GM21381 (cell line): ENCODE results near the gene MMP14.
A peak's percentile ranks its signal among the peaks of the same experiment; 100 is the strongest.
"Not testable (repeated sequence)": the region's sequence is repeated elsewhere in the genome, so short reads cannot be mapped to it uniquely, and the experiment has no call there.

Experiments used
- ATAC-seq: cut with Tn5 transposase; IDR thresholded peaks from one replicate; pipeline ENCODE4 v1.9.1; 2021; ENCODE audit warnings: mild to moderate bottlenecking, moderate library complexity; ENCODE audit not compliant: unreplicated experiment

Gene MMP14

DNA sequence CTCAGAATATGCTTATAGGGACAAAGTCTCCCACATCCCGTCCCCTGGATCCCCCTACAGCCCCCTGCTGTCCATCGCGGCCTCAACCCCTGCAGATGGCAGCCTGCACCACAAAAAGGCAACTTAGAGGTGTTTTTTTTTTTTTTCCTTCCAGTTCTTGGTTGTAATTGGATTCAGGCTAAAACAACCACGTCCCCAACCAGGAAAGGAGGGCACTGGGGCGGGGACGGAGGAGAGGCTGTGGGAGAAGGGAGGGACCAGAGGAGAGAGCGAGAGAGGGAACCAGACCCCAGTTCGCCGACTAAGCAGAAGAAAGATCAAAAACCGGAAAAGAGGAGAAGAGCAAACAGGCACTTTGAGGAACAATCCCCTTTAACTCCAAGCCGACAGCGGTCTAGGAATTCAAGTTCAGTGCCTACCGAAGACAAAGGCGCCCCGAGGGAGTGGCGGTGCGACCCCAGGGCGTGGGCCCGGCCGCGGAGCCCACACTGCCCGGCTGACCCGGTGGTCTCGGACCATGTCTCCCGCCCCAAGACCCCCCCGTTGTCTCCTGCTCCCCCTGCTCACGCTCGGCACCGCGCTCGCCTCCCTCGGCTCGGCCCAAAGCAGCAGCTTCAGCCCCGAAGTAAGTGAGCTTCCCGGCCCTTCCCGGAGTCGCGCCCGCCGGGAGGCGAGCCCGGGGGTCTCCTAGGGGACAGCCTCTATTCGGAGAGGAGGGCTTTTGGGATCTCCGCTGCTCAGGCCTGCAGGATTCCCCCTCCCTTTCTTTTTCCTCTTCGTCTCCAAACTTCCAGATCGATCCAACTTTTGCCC lies at the start of gene MMP14:
TSS of gene MMP14 (plus strand) at position 285 of the 813 bp plus-strand sequence. CDS start at position 518, 233 bp downstream.
- ATAC-seq: no peak

DNA sequence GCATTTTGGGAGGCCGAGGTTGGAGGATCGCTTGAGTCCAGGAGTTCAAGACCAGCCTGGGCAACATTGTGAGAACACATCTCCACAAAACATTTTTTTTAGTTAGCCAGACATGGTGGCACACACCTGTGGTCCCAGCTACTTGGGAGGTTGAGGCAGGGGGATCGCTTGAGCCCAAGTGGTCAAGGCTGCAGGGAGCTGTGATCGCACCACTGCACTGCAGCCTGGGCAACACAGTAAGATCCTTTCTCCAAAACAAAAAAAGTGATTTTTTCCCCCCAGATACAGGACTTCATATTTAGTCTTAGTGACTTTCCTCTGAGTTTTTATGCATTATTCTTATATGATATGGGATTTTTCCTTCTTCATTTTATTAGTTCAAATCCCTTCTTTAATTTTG lies 49.7 kb upstream of the MMP14 start:
- no peak for ATAC-seq

DNA sequence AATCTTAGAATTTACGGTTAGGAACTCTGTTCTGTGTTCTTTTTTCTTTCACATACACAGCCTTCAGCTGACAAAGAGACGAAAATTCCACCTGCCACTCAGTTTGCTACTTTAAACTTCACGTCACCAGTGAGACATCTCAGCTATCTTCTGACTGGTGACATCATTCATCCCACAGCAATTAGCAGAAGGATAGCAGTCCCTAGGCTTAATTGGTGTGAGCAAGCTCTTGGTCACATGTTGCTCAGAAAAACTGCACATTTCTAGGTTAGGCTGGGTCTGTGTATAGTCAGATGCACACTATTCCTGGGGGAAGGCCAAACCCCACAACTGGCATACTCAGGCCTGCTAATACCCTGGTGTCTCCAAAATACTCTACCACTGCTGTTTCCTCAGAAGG lies 45.1 kb upstream of the MMP14 start:
- ATAC-seq: no peak

DNA sequence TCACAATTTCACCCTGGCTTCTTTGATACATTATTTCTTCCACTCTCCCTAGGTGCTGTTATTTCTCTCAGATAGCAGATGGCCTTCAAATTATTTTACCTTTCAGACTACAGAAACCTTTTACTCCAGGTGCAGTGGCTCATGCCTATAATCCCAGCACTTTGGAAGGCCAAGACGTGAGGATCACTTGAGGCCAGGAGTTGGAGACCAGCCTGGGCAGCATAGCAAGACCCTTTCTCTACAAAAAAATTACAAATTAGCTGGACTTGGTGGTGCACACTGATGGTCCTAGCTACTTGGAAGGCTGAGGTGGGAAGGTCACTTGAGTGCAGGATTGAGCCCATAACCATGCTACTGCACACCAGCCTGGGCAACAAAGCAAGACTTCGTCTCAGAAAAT lies 44.2 kb upstream of the MMP14 start:
- no peak for ATAC-seq

DNA sequence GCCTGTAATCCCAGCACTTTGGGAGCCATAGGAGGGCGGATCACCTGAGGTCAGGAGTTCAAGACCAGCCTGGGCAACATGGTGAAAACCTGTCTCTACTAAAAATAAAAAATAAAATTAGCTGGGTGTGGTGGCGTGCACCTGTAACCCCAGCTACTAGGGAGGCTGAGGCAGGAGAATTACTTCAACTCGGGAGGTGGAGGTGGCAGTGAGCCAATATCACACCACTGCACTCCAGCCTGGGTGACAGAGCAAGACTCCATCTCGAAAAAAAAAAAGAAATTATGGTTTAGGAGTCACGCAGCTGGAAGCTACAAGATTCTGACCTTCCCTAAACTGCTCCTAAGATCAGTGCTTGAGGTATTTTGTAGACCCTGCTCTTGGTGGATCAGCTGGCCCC lies 42.8 kb upstream of the MMP14 start:
- not testable (repeated sequence) for ATAC-seq

DNA sequence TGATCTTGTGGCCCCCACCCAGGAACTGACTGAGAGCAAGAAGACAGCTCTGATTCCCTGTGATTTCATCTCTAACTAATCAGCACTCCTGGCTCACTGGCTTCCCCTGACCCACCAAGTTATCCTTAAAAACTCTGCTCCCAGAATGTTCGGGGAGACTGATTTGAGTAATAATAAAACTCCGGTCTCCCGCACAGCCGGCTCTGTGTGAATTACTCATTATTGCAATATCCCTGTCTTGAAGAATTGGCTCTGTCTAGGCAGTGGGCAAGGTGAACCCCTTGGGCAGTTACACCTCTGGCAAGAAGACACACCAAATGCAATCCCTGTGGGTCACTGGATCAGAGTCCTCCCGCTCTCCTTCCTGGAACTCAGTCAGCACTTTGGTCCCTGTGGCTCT lies 42.4 kb upstream of the MMP14 start:
- ATAC-seq: no peak

DNA sequence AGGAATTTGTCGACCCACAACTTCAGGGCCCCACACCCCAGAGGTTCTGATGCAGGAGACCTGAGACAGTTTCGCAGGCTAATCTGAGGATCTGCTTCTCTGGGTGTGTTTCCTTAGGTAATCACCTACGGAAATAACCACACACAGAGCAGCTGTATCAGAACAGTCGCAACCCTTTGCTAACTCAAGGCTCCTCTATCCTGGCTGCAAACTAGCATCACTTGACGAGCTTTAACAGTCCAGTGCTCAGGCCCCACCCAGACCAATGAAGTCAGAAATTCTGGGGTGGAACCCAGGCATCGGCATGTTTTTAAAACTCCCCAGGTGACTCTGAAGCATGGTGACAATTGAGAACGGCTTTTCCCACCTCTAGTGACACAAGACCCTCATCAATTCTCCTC lies 41.8 kb upstream of the MMP14 start:
- ATAC-seq: no peak

DNA sequence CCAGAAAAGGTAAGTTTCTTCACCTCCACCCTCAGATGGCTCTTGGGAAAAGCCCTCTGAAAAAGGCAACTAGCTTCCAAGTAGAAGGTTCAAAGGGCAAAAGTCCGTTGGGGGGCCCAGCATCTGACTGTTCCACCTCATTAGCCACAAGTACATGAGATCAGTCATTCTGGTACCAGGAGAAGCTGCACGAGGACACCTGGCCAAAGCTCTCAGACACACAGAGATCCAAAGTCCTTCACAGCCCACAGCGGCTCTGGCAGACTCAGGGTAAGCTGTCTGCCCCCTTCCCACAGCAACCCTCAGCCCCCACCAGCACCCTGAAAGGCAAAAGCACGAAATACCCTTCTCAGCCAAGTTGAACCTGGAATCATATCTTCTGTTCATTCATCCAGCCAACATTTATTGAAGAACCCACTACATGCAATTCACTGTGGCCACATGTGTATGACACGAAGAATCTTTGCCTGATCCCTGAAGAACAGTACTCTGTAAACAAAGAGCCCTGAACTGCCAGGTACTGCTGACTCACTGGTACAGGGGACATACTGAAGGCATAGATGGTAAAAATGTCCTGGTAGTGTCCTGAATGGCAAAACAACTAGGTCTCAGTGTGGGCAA lies 40.2 kb upstream of the MMP14 start:
- ATAC-seq: no peak

DNA sequence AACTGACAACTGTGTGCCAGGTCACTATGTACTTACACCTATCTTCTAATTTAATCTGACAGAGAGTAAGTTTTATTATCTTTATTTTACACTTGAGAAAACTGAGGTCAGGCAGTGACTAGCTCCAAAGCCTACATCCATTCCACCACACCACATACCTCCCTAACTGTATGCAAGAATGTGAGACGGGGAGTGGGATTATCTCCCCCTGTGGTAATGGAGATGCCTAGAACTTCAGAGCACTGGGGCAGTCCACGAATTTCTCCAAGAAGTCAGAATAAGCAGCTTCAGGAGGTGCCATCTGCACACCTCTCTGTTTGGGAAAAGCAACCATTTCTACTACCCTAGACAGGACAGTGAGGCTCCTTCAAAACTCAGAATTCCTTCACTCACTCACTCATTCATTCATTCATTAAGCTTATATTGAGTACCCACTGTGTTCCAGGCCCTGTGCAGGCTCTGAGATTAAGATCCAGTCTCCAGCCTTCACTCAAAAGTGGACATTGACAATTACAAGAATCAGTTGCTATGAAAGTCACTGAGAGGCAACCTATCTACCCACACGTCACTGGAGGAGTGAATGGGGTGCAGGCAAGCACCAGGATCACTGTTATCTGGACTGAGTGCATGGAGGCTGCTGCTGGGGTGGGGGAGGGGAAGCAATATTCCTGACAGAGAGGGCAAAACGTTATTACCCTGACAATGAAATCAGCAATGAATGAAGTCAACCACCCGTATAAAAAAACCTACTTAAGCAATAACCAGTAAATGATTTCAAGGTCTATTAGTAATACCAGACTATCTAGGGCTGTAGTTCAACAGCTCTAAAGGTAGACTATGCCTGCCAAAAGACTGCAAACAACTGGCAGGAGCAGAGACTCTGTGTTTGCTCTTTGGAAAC lies 39.1 kb upstream of the MMP14 start:
- no peak for ATAC-seq

DNA sequence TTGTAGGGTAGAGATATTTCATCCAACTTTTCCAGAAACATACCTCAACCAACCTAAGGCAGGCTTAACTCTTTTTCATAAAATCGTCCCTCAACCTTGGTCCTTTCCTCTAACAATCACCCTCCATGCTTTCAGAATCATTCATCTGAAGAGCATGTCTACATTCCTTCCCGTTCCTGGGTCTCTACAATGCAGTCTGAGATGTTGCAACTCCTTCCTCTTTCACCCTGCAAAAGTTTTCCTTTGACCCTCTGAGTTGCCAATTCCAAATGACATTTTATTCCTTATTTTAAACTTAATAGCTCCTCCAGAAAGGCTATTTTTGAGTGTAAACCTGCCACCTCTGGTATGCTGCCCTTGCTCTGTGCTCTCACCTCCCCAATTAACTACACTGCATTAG lies 37.9 kb upstream of the MMP14 start:
- ATAC-seq: no peak

DNA sequence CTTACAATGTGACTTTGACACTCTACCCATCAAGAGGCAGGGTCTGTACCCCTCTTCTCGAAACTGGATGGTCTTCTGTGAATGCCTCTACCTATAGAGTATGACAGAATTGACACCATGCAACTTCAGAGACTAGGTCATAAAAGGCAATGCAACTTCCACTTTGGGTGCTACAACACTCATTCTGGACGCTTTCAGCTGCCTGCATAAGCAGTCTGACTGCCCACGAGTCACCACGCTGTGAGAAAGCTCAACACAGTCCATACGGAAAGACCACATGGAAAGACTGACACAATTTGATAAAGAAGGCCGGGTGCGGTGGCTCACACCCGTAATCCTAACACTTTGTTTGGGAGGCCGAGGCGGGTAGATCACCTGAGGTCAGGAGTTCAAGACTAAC lies 36.0 kb upstream of the MMP14 start:
- no peak for ATAC-seq

DNA sequence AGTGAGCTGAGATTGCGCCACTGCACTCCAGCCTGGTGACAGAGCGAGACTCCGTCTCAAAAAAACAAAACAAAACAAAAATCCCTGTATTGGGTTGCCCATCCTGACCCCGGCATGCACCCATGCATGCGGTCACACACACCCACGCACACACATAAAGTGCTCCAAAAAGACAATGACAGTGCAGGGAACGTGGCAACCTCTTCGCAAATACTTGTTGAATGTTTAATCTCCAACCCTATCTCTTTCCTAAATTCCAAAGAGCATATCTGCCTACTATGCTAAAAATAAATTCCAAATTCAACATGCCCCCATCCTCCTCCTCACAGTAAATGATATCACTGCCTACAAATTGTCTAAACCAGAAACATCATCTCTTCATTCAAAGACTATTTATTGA lies 34.7 kb upstream of the MMP14 start:
- no peak for ATAC-seq

DNA sequence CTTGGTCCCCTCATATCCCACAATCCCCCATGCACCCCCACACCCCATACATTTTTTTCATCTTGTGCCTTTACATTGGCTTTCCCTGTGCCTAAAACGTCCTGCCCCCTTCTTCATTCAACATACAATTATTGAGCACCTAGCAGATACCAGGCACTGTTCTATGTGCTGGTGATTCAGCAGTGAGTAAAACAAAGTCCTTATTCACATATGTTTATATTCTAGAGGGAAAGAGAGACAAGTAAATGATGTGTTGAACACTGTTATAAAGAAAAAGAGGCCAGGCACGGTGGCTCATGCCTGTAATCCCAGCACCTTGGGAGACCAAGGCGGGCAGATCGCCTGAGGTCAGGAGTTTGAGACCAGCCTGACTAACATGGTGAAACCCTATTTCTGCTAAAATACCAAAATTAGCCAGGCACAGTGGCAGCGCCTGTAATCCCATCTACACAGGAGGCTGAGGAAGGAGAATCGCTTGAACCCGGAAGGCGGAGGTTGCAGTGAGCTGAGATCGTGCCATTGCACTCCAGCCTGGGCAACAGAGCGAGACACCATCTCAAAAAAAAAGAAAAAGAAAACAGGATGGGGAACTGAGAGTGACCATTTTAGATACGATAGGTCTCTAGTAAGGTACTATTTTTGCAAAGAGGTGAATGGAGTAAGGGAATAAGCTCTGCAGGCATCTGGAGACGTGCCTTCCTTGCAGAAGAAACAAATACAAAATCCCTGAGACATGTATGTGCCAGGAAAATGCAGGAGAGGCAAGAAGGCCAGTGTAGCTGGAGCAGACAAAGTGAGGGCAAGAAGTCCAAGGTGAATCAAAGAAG lies 33.3 kb upstream of the MMP14 start:
- ATAC-seq: peak; percentile 55

DNA sequence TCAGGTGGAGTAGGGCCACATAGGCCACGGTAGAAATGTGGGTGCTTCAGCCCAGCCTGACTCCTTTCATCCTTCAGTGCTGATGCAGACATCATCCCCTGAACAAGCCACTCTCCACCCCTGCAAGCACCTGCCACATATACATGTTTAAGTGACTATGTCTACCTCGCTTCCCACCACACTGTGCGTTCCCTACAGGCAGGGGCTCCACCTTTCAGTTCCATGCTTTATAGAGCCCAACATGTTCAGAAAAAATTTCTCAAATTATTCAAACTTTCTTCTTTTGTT lies 32.8 kb upstream of the MMP14 start:
- peak; percentile 38 for ATAC-seq

DNA sequence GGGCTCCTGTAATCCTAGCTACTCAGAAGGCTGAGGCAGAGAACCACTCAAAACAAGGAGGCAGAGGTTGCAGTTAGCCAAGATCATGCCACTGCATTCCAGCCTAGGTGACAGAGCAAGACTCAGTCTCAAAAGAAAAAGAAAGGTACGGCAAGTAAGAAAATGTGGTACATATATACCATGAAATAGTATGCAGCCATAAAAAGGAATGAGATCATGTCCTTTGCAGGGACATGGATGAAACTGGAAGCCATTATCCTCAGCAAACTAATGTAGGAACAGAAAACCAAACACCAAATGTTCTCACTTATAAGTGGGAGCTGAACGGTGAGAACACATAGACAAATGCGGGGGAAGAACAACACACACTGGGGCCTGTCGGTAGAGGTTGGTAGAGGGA lies 31.1 kb upstream of the MMP14 start:
- not testable (repeated sequence) for ATAC-seq

DNA sequence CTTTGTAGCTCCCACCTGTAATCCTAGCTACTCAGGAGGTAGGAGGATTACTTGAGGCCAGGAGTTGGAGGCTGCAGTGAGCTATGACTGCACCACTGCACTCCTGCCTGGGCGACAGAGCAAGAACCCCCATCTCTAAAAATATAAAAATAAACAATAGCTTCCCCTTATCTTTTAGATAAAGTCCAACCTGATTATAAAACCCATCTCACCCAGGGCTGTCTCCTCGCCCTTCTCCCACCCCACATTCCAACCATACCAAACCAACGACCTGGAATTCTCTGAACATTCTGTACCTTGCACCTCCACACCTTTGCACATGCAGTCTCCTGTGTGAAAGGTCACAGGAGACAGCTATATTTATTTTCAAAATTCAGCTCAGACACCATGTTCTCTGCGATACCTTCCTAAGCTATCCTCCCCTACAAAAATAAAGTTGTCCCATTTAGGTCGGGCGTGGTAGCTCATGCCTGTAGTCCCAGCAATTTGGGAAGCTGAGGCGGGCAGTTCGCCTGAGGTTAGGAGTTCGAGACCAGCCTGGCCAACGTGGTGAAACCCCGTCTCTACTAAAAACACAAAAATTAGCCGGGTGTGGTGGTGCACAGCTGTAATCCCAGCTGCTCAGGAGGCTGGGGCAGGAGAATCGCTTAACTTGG lies 28.8 kb upstream of the MMP14 start:
- no peak for ATAC-seq

DNA sequence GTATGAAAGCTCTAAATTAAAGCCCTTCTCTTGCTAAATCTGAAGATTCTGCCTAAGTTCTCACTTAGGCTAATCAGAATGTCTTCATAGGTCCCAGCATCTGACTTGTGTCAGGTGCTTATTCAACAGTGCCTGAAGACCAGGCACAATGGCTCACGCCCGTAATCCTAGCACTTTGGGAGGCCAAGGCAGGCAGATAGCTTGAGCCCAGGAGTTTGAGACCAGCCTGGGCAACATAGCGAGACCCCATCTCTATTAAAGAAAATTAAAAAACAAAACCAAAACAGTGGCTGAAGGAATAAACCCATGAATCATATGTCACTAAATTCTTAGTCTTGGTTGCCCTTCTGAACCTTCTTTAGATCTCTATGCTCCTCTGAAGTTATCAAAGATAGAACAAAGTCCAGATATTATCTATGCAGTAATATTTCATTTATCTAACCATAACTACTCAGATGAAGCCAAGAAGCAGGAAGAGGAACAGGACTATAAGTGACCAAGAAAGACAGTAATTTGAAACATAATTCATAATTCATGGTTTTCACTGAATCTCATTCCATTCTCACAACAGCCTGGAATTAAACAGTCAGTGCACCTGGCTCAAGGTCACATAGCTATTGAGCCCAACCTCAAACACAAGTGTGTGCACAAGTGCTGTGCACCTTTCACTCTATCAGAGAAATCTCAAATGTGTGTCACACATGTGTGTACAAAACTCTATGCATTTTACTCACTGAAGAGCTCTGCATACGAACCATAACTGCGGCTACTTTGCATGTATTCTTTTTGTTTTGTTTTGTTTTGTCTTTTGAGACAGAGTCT lies 27.8 kb upstream of the MMP14 start:
- no peak for ATAC-seq

DNA sequence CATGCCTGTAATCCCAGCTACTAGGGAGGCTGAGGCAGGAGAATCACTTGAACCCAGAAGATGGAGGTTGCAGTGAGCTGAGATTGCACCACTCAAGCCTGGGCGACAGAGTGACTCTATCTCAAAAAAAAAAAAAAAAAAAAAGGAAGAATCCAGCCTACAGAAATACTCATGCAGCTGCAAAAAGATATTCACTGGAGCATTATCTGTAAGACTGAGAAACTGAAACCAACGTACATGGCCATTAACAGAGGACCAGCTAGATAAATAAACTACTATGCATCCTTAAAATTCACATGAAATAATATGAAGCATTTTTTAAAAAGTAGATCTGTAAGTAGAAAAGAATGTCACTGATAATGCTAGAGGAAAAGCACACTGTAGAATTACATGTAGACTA lies 24.7 kb upstream of the MMP14 start:
- ATAC-seq: no peak

DNA sequence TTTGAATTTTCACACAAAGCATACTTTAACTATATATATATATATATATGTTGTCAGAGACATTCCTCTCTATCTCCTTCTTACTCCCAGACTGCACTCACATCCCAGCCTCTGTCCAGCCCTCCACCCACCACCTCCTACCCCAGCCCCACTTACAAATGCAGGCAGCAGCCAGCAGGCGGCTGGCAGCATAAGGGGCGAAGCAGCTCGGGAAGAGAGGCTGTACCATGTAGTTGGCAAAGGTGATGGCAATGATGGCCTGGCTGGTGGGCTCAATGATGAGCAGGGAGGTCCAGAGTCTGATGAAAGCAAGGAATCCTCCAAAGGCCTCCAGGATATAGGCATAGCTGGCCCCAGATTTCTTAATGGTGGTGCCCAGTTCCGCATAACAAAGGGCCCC lies 23.6 kb upstream of the MMP14 start:
- no peak for ATAC-seq

DNA sequence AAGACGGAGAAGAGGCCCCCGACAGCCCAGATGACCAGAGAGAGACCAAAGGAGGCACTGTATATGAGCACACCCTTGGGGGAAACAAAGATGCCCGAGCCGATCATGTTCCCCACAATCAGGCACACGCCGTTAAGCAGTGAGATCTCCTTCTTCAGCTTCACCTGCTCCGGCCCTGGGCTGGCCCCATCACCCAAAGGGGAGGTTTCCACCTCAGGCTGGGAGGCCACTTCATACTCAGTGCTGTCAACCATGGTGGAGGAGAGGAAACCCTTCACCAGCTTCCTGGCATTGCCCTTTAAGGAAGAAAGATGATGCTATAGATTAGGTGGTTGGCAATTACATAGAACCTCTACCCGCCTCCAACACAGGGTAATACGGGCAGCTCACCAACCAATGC lies 23.2 kb upstream of the MMP14 start:
- no peak for ATAC-seq
